Panc1 (cell line): ENCODE data around the gene NAV1. TPM values are rescaled to one million over a fixed set of nuclear protein-coding genes. Genes with fewer than 3 reads are reported as not detected.

Source experiments
- ATAC-seq: fragments of 200-7000 bp; cut with Tn5 transposase; 2 replicates; pipeline ENCODE4 v1.9.1; 2020; ENCODE audit warnings: mild to moderate bottlenecking, moderate library complexity
- BruUV-seq: library from RNA; stranded (reverse); fragments of 400-500 nt; replicated peaks from 2 replicates; lab custom pipeline; 2021; lab: Mats Ljungman, UMichigan
- CTCF ChIA-PET: fragments of 300-600 bp; sonication (Branson Sonifier 250); formaldehyde crosslinking; loops from one replicate; lab custom pipeline; 2022; ENCODE audit warnings: antibody characterized with exemption; lab: Charles Lee
- POLR2A ChIA-PET: fragments of 300-600 bp; sonication (Branson Sonifier 250); formaldehyde crosslinking; loops from one replicate; lab custom pipeline; 2022; ENCODE audit warnings: antibody characterized with exemption; lab: Charles Lee
- DNase-seq: peaks from one replicate; pipeline ENCODE4 v3.0.0-alpha.2; 2010; ENCODE audit warnings: low read depth, low spot score
- H3K27ac ChIP-seq: 2 replicates; pipeline ENCODE4 v1.5.1; 2011; ENCODE audit warnings: mild to moderate bottlenecking, low read length, inconsistent platforms
- H3K27me3 ChIP-seq: fragments of 200-500 bp; sonication (Bioruptor generic); 2 replicates; pipeline ENCODE4 v1.6.0; 2014; ENCODE audit warnings: low read length, inconsistent platforms; ENCODE audit not compliant: control insufficient read depth, insufficient read depth
- H3K36me3 ChIP-seq: fragments of 200-500 bp; sonication (Bioruptor generic); 2 replicates; pipeline ENCODE4 v1.5.1; 2014; ENCODE audit warnings: inconsistent platforms, mild to moderate bottlenecking, low read length, moderate library complexity; ENCODE audit not compliant: control insufficient read depth, insufficient read depth
- H3K4me1 ChIP-seq: 2 replicates; pipeline ENCODE4 v1.5.1; 2011; ENCODE audit warnings: inconsistent platforms, mild to moderate bottlenecking, low read length, moderate library complexity; ENCODE audit not compliant: control insufficient read depth, insufficient read depth
- H3K4me3 ChIP-seq, 2 experiments: 2 replicates each; pipeline ENCODE4 v1.5.1; 2011 to 2012; ENCODE audit warnings: low read depth in 2 of 2, low read length in 2 of 2, mild to moderate bottlenecking in 2 of 2, inconsistent platforms in 1 of 2, moderate library complexity in 1 of 2
- H3K9me3 ChIP-seq: fragments of 200-500 bp; sonication (Bioruptor generic); 2 replicates; pipeline ENCODE4 v1.5.1; 2014; ENCODE audit warnings: low read depth, mild to moderate bottlenecking, inconsistent platforms, low read length, moderate library complexity; ENCODE audit not compliant: control insufficient read depth, insufficient read depth
- CTCF ChIP-seq: fragments of 450-650 bp; IDR thresholded peaks from 2 replicates; pipeline ENCODE4 v1.5.1; 2017; ENCODE audit warnings: mild to moderate bottlenecking
- POLR2AphosphoS5 ChIP-seq: IDR thresholded peaks from 2 replicates; pipeline ENCODE4 v1.6.1; 2012; ENCODE audit warnings: mild to moderate bottlenecking, low read depth, low read length, moderate library complexity
- REST ChIP-seq, 2 experiments: IDR thresholded peaks; 2 replicates each; pipeline ENCODE4 v1.6.1; 2011 to 2012; ENCODE audit warnings: low read depth in 2 of 2, control low read depth in 1 of 2, low read length in 1 of 2, mild to moderate bottlenecking in 1 of 2, moderate library complexity in 1 of 2; ENCODE audit not compliant: insufficient read depth in 1 of 2
- SIN3A ChIP-seq: IDR thresholded peaks from 2 replicates; pipeline ENCODE4 v1.6.1; 2012; ENCODE audit warnings: low read depth, mild to moderate bottlenecking, low read length, moderate library complexity, borderline replicate concordance; ENCODE audit not compliant: insufficient read depth
- TCF7L2 ChIP-seq: IDR thresholded peaks from 2 replicates; pipeline ENCODE4 v1.6.1; 2011; ENCODE audit warnings: mild to moderate bottlenecking, low read depth, low read length, inconsistent platforms
- in situ Hi-C: cut with HindIII; loops from 2 replicates; pipeline ENCODE4 v1.10.0; 2016; ENCODE audit warnings: low sequenced_read_pairs, low pct_unique_long_range_greater_than_20kb
- intact Hi-C: fragments of 100-400 bp; cut with micrococcal nuclease; formaldehyde crosslinking; loops from one replicate; pipeline ENCODE4 v1.10.0; 2022; ENCODE audit not compliant: unreplicated experiment
- total RNA-seq: library from RNA; stranded (reverse); gene quantifications from one replicate; pipeline ENCODE4 v1.2.1, GENCODE V29; 2021; ENCODE audit not compliant: unreplicated experiment

Gene NAV1
- total RNA-seq, 1 experiment from 2014 or later: 29.0 TPM

GRCh38 chr1:201585093-201585483 is 46.2 kb downstream of the NAV1 start:
- in situ Hi-C loops (no loop called here), intact Hi-C loops (no loop called here)
- no peak overlapping the region for H3K27ac ChIP-seq
- no peaks in the 10 kb centered on the region for H3K4me1 ChIP-seq
- no peak overlapping the region for H3K4me3 ChIP-seq
- POLR2A ChIA-PET: interaction anchor here (0.7 kb wide), 1 partner anchor 993 kb away, joined by 3 read pairs; no protein-coding TSS in a partner anchor
- no peak for ATAC-seq
- H3K27me3 ChIP-seq: no peaks in the 10 kb centered on the region
- BruUV-seq: no TSS peak
- H3K36me3 ChIP-seq: no peaks in the 10 kb centered on the region
- H3K9me3 ChIP-seq: no peaks in the 10 kb centered on the region
- CTCF ChIA-PET: no interaction called here
- TF ChIP-seq CTCF (no peak), SIN3A (no peak), POLR2AphosphoS5 (no peak), REST (IDR thresholded peaks at IDR 0.05; ENCODE audit: insufficient read depth in 1 of 2, low read depth in 2 of 2, low read length in 1 of 2) (no peak), TCF7L2 (no peak)
- no peak for DNase-seq

GRCh38 chr1:201585901-201586300 is 47.0 kb downstream of the NAV1 start:
- POLR2A ChIA-PET: no interaction called here
- intact Hi-C loops: no loop called here
- no peak for ATAC-seq

More at GRCh38 chr1:201585901-201586300, 47.0 kb downstream of the NAV1 start:
- CTCF ChIA-PET: no interaction called here
- Histone ChIP-seq H3K9me3 (no peaks in the 10 kb centered on the region), H3K27ac (no peak overlapping the region), H3K27me3 (no peaks in the 10 kb centered on the region), H3K4me3 (no peak overlapping the region), H3K4me1 (no peaks in the 10 kb centered on the region), H3K36me3 (no peaks in the 10 kb centered on the region)
- in situ Hi-C loops: no loop called here
- no peak for TF ChIP-seq REST (IDR thresholded peaks at IDR 0.05; ENCODE audit: insufficient read depth in 1 of 2, low read depth in 2 of 2, low read length in 1 of 2)
- no TSS peak for BruUV-seq
- no peak for DNase-seq
